HG03025 (cell line): ENCODE results near the gene SANBR.
"Not testable (repeated sequence)": the region's sequence is repeated elsewhere in the genome, so short reads cannot be mapped to it uniquely, and the experiment has no call there.

ENCODE experiments used
- ATAC-seq: cut with Tn5 transposase; IDR thresholded peaks from one replicate; pipeline ENCODE4 v1.9.1; 2021; ENCODE audit warnings: mild to moderate bottlenecking, moderate library complexity; ENCODE audit not compliant: unreplicated experiment, low FRiP score

SANBR gene

DNA sequence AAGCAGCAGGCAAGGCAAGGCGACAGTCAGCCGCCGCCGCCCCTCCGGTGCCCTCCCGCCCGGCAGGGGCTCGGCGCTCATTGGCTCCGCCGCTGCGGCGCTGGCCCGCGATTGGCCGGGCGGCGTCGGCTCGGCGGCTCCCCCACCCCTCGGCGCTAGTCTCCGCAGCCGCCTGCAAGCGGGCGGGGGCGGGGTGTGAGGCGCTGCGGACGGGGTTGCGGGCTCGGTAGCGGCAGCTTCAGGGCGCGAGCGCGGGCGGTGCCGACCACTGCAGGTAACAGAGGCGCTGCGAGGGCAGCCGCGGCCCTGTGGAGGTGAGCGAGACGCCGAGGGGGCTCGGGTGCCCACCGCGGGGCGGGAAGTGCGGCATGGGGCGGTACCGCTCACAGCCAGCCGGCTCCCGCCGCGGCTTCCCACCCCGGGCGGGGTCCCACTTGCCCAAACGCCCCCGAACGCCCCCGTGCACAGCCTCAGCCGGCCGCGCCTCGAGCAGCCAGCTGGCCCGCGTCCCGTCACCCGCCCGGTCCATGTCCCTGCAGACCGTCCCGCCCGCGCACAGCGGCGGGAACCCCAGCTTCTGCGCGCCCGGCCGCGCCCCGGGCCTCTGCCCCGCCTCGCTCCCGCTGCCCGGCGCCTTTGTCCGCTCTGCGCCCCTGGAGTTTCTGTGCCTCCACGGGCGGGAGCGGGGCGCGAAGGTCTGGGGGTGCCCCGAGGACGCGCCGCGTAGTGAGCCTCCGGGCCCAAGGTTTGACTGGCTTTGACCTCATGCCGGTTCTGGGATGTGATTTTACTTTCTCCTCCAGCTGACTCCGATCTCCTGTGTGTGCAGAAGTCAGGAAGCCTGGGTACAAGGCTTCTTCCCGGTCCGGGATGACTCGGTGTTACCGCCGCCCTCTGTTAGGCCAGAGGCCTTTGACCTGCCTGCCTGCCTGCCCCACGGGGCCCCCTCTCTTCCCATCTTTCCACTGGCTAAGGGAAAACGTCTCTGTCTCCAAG, at the start of gene SANBR:
SANBR (plus strand) TSS at position 158 of the 996 bp plus-strand sequence. CDS start 4,480 bp downstream, outside the sequence.
- ATAC-seq = peak; percentile 96

DNA sequence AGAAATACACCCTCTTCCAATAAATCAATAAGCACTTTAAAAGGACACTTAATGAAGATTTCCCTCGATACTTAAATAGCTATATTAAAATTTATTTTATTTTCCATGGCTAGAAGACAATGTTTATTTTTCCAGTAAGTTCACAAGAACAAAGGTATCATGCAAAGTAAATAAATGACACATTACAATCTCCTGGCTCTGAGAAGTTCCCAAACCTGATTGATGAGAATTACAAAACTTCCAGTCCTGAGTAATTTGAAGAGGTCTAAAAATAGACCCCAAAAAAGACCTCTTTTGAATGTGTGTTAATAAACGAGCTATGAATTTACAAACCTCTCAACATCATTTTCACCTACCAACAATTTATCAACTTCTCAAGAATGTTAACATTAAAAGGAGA, 49.7 kb upstream of the SANBR start:
- ATAC-seq = no peak

DNA sequence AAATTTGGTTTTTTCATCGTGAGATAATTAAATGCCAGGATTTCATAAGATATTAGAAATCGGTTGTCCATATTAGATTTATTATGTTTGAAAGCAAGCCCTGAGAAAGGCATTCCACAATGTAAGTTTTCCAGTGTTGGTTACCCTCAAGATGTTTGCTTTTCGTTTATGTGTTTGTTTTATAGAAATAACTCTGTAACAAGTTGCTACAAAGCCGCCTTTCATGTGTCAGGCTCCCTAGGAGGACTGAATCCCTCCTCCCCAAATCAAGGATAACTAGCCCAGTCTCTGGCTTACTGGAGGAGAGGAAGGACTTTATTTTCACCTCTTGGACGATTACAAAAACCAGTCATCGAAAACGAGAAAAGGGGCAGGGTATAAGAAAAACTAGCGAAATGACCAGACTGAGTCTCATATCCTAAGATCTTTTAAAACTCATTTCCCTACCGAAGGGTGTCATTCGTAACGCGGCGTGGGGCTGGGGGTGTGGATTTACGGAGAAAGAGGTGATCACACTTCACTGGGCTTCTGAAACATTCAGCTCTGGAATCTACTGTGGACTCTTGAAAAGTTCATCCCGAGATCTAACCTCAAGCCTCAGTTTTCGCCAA, 49.2 kb upstream of the SANBR start:
- ATAC-seq = peak; percentile 15

DNA sequence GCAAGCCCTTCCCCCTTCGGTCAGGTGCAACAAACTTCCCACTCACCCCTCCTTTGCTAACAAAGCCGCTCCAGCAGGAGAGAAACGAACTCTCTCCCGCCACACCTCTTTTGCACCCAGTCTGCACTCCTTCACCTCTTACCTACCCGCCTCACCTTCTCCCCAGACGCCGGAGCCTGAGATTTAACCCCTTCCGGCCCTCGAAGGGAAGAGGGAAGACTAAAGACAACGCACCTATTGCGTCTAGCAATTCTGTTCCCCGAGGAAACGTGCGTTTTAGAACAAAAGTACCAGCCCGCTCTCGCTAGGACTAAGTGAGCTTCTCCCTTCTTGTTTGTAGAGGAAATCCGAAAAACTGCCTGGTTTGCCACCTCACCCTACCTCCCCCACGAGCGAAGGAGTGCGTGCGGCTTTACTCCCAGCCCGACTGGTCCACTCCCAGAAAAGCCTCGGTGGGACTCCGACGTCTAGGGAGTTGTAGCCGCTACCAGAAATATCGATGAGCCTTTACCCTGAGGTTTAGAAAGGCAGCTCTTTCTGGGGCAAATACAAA, 48.6 kb upstream of the SANBR start:
- ATAC-seq = peak; percentile 58

DNA sequence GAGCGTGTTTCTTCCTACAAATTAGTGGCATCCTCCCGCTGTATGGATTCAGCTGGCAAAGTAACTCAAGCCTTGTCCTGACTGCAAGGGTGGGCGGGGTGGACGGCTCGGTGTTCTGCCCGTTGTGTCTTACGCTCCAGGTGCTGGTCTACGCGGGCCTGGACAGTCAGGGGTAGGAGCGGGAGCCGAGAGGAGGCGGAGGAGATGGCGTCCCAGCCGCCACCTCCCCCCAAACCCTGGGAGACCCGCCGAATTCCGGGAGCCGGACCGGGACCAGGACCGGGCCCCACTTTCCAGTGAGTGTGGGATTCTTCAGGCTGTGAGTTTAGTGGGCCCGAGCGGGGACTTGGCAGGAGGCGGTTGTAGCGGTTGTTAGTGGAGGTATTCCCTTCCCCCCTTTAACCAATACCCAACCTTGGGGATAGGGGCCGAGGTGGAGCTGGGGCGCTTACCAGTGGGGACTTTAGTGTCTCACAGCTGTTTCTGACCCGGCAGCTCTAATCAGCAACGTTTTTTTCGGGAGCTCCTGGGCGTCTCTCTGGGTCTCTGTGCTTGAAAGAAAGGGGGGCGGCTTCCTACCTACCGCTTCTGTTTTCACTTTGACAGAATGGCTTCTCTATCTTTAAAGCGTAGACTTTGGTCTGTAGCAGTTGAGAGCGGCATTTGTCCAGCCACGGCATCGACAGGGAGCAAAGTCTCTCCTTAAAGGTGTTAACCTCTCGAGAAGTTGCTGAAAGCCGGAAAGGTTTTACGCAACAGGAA, 47.9 kb upstream of the SANBR start, which contains the start of the genes PEX13 and PUS10:
PEX13 (plus strand) TSS at position 165 of the 762 bp plus-strand sequence; CDS start at position 205, 40 bp downstream.
PUS10 (minus strand) TSS at position 700 of the 762 bp plus-strand sequence. CDS start 6,365 bp downstream, outside the sequence.
- peak; percentile 86 for ATAC-seq

DNA sequence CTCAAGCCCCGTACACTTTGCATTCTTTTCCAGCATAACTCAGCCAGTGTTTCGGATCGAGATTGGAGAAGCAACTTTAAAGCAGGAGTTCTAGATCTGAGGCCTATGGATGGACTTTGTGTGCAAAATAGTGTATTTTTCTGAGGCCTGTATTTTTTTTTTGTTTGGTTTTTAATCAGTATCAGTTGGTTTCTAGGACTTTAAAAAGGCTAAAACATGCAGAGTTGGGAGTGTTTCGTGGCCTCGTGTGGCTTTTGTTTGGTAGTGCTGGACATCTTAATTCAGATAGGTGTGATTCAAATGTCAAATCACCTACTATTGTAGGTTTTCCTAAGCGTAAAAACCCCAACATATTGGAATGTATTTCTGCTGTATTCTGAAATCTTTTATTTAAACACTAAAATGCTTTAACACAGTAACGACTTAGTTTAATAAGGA, 47.3 kb upstream of the SANBR start:
- no peak for ATAC-seq

DNA sequence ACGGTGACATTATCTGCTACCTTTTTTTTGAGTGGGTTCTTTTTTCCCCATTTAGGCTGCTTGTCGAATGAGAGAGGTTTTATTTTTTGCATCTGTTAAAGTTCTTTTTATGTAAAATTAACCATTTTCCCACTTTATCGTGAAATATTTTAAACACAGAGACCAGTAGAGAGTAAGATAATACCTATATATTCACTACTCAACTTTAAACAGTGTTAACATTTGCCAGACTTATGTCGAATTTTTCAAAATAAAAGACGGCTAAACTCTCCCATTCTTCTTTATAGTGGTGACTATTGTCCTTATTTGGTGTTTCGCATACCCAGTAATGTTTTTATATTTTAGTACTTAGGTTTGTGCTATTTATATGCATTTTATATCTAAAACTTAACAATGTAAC, 46.9 kb upstream of the SANBR start:
- ATAC-seq = no peak

DNA sequence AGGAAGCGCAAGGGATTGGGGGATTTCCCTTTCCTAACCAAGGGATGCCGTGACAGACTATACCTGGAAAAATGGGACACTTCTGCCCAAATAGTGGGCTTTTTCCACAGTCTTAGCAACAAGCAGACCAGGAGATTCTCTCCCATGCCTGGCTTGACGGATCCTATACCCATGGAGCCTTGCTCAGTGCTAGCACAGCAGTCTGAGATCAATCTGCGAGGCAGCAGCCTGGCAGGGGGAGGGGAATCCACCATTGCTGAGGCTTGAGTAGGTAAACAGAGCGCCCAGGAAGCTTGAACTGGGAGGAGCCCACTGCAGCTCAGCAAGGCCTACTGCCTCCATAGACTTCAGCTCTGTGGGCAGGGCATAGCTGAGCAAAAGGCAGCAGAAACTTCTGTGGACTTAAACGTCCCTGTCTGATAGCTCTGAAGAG, 44.4 kb upstream of the SANBR start:
- ATAC-seq = no peak

DNA sequence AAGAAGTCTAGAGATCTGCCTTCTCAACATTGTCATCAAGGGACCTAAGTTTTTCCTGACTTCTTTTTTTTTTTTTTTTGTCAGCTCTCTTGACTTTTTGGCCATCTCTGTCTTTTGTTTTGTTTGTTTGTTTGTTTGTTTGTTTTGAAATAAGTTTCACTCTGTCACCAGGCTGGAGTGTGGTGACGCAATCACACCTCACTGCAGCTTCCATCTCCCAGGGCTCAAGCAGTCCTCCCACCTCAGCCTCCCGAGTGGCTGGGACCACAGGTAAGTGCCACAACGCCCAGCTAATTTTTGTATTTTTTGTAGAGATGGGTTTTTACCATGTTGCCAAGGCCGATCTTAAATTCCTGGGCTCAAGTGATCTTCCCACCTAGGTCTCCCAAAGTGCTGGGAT, 42.0 kb upstream of the SANBR start:
- no peak for ATAC-seq

DNA sequence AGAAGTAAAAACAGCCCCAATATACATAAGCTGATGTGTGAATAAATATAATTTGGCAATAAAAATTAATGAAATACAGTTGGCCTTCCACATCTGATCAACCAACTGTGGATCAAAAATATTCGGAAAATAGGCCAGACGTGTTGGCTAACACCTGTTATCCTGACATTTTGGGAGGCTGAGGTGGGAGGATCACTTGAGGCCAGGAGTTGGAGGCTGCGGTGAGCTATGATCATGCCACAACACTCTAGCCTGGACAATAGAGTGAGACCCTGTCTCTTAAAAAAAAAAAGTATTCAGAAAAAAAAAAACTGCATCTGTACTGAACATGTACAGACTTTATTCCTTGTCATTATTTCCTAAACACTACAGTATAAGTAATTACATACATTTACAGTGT, 36.1 kb upstream of the SANBR start:
- no peak for ATAC-seq

DNA sequence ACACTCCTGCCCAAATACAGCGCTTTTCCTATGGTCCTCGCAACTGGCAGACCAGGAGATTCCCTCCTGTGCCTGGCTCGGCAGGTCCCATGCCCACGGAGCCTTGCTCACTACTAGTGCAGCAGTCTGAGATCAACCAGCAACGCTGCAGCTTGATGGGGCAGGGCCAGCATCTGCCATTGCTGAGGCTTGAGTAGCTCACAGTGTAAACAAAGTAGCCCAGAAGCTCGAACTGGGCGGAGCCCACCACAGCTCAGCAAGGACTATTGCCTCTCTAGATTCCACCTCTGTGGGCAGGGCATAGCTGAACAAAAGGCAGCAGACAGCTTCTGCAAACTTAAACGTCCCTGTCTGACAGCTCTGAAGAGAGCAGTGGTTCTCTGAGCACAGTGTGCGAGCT, 31.1 kb upstream of the SANBR start:
- not testable (repeated sequence) for ATAC-seq

DNA sequence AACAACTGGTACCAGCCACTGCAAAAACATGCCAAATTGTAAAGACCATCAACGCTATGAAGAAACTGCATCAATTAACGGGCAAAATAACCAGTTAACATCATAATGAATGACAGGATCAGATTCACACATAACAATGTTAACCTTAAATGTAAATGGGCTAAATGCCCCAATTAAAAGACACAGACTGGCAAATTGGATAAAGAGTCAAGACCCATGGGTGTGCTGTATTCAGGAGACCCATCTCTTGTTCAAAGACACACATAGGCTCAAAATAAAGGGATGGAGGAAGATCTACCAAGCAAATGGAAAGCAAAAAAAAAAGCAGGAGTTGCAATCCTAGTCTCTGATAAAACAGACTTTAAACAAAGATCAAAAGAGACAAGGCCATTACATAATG, 29.0 kb upstream of the SANBR start:
- not testable (repeated sequence) for ATAC-seq

DNA sequence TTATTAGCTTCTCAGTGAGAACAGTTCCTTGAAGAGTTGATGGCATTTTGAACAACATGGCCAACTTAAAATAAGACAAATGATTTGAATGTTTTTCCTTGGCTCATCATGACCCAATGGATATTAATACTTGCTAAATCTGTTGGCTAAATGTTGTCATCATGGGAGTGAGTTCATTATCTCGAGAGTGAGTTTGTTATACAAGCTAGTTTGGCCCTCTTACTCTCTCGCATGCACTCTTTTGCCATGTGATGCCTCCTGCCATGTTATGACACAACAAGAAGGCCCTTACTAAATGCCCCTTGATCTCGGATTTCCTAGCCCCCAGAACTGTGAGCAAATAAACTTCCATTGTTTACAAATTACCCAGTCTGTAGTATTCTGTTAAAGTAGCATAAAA, 22.9 kb upstream of the SANBR start:
- ATAC-seq = no peak

DNA sequence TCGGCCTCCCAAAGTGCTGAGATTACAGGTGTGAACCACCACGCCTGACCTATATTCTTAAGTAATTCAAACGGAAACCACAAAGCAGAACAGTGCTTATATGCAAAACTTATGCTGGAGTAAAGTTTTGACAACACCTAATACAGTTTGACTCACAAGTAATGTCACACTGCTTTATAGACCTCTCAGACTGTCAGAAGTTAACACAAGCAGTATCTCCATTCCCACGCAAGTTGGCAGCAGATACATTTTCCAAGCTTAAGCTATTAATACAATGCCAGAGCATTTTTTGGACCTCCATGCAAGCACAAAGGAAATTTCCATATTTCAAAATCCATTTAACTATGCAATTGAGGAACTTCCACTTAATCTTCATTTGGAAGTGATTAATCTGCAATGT, 21.0 kb upstream of the SANBR start:
- no peak for ATAC-seq

DNA sequence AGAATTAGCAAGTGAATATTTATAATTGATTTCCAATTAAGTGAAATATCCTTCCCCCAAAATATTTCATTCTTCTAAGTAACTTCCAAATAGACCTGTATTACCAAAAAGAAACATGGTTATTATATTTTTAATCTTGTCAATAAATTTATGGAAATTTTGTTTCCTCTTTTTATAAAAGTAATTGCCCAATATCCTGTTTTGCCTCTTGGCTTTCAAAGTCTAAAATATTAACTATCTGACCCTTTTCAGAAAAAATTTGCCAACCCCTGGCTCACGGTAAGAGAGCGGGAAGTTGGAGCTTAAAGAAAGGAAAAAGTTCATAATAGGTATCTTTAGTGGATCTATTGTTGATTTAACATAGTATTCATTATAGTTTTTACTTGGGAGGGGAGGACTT, 20.4 kb upstream of the SANBR start:
- no peak for ATAC-seq

DNA sequence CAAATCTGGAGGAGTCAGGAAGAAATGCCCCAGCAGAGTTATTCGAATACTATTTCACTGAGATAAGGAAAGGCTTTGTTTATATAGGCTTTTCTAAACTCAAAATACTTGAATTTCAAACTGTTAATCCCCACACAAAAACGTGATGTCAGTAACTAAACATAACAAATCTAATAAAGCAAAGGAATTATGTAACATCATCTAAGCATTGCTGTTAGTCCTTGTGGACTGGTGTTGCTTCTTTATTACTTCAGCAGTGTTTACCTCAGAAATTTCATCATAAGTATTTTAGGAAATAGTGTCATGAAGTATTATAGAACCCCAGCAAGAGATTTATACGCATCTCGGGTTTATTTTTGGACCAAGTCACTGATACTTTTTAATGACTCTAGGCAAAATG, 19.7 kb upstream of the SANBR start:
- ATAC-seq = no peak

DNA sequence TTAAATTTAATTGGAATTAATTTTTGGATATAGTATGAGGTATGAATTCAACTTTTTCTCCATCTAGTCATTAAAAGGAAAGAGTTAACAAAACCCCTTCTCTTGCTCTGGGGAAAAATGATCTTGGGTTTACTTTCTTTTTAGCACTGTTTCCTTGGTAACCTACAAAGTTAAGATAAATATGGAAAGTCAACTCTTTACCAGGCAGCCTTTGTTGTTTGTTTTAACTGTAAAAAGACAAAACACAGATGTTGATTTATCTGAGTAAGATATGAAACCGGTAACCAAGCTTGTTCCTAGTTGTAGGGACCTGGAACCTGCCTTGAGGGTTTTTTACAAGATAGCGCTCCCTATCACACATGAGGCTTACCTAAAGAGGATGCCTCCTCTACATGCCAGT, 10.1 kb upstream of the SANBR start:
- no peak for ATAC-seq

DNA sequence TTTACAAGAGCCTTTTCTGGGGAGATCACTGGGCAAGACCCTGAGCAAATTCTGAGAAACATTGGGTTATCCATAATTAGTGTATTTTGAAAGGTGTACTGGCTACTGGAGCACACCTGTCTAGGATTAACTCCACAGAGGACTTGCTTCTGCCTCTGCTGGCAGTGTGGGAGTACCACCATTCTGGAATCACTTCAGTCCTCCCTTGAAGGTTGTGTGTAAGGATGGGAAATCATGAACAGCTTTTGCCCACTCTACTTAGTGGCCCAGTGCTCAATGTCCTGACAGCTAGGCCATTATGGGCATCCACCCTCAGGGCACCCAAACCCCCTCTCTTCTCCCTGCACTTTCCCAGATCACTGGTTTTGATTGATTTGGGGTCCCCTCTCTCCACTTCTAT, 8.1 kb upstream of the SANBR start:
- no peak for ATAC-seq

DNA sequence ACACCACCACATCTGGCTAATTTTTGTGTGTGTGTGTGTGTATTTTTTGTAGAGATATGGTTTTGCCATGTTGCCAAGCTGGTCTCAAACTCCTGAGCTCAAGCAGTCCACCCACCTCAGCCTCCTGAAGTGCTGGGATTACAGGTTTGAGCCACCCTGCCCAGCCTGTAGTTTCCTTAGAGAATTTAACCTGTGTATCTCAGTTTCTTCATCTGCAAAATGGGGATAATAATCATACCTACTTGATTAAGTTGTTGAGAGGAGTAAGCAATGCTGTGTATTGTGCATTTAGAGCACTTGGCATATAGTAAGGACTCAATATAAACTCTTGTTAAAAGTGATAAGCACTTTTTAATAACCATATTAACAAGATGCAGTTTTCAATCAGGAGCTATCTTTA, 6.3 kb upstream of the SANBR start:
- ATAC-seq = no peak

DNA sequence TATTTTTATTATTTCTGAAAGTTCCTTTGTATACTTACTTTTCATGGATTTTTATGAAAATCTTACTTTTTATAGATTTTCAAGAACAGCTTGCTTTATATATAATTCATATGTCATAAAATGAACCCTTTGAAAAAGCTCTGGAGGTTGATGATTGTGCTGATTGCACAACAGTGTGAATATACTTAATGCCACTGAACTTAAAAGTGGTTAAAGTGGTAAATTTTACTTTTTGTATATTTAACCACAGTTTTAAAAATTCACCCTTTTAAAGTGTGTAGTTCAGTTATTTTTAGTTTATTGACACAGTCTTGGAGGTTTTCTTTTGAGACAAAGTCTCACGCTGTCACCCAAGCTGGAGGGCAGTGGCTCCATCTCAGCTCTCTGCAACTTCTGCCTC, 8.4 kb downstream of the SANBR start:
- no peak for ATAC-seq
